Measurements from ENCODE around the gene NLRX1.

- no peak for TF ChIP-seq POLR2AphosphoS5 (IDR thresholded peaks at IDR 0.05; ENCODE audit: low read depth, low read length)
- TF ChIP-seq CTCF (IDR thresholded peaks at IDR 0.05): no peak
- no peak for TF ChIP-seq TAF1 (IDR thresholded peaks at IDR 0.05; ENCODE audit: borderline replicate concordance, low read depth, low read length)
- TF ChIP-seq NRF1 (IDR thresholded peaks at IDR 0.05; ENCODE audit: low read depth, low read length): no peak
- no peak for TF ChIP-seq FOXJ3 (CRISPR knock-in tag; IDR thresholded peaks at IDR 0.05)
- TF ChIP-seq MXI1 (IDR thresholded peaks at IDR 0.05; ENCODE audit: low read depth, low read length): no peak
- no peak for TF ChIP-seq SIN3A (IDR thresholded peaks at IDR 0.05; ENCODE audit: borderline replicate concordance, low read depth, low read length)
- TF ChIP-seq REST (IDR thresholded peaks at IDR 0.05; ENCODE audit: low read depth, low read length): no peak
- no peak for TF ChIP-seq RCOR1 (IDR thresholded peaks at IDR 0.05; ENCODE audit: low read length)
Observed at GRCh38 chr11:119157063-119157462, 11.5 kb upstream of the NLRX1 start.
